SK-N-SH treated with all-trans-retinoic acid at 6 μM for 48 hours (cell line): Measurements from ENCODE around the gene SYNGR1.

ENCODE experiments used
- ATAC-seq: fragments of 200-7000 bp; cut with Tn5 transposase; 3 replicates; pipeline ENCODE4 v1.9.1; 2020; ENCODE audit warnings: mild to moderate bottlenecking, moderate library complexity
- ARNTL ChIP-seq: fragments of 450-650 bp; formaldehyde crosslinking; IDR thresholded peaks from 2 replicates; pipeline ENCODE4 v1.5.0; 2020; ENCODE audit warnings: low read depth, mild to moderate bottlenecking, moderate library complexity, borderline replicate concordance
- BACH2 ChIP-seq: fragments of 250-450 bp; sonication (Bioruptor Pico); IDR thresholded peaks from 2 replicates; pipeline ENCODE4 v1.9.0; 2021; ENCODE audit warnings: mild to moderate bottlenecking, borderline replicate concordance
- CSDC2 ChIP-seq: fragments of 250-450 bp; sonication (Bioruptor Pico); IDR thresholded peaks from 2 replicates; pipeline ENCODE4 v1.5.0; 2020; ENCODE audit warnings: mild to moderate bottlenecking, moderate library complexity
- GLIS3 ChIP-seq: fragments of 250-450 bp; sonication (Bioruptor Pico); IDR thresholded peaks from 2 replicates; pipeline ENCODE4 v1.5.0; 2020; ENCODE audit warnings: mild to moderate bottlenecking, moderate library complexity
- ISL1 ChIP-seq: fragments of 250-450 bp; sonication (Bioruptor Pico); IDR thresholded peaks from 2 replicates; pipeline ENCODE4 v2.1.2; 2022; ENCODE audit warnings: mild to moderate bottlenecking, moderate library complexity
- PPARA ChIP-seq: fragments of 250-450 bp; sonication (Bioruptor Pico); IDR thresholded peaks from 2 replicates; pipeline ENCODE4 v1.5.0; 2020; ENCODE audit warnings: mild to moderate bottlenecking, borderline replicate concordance
- RARB ChIP-seq: fragments of 250-450 bp; sonication (Bioruptor Pico); IDR thresholded peaks from 2 replicates; pipeline ENCODE4 v1.8.0; 2021; ENCODE audit warnings: mild to moderate bottlenecking, moderate library complexity
- SNAI2 ChIP-seq: fragments of 250-450 bp; sonication (Bioruptor Pico); IDR thresholded peaks from 2 replicates; pipeline ENCODE4 v1.5.0; 2020; ENCODE audit warnings: mild to moderate bottlenecking, moderate library complexity
- TCF4 ChIP-seq: fragments of 250-450 bp; sonication (Bioruptor Pico); IDR thresholded peaks from 2 replicates; pipeline ENCODE4 v1.8.0; 2021; ENCODE audit warnings: mild to moderate bottlenecking, moderate library complexity, borderline replicate concordance
- TOX ChIP-seq: fragments of 250-450 bp; sonication (Bioruptor Pico); IDR thresholded peaks from 2 replicates; pipeline ENCODE4 v1.8.0; 2021; ENCODE audit warnings: mild to moderate bottlenecking, moderate library complexity, borderline replicate concordance
- ZC3H10 ChIP-seq: fragments of 250-450 bp; sonication (Bioruptor Pico); IDR thresholded peaks from 2 replicates; pipeline ENCODE4 v1.5.1; 2021; ENCODE audit warnings: mild to moderate bottlenecking, moderate library complexity
- ZFP3 ChIP-seq: fragments of 250-450 bp; sonication (Bioruptor Pico); IDR thresholded peaks from 2 replicates; pipeline ENCODE4 v1.5.0; 2020; ENCODE audit warnings: mild to moderate bottlenecking, moderate library complexity
- ZFP30 ChIP-seq: fragments of 450-650 bp; formaldehyde crosslinking; IDR thresholded peaks from 2 replicates; pipeline ENCODE4 v1.5.0; 2022; ENCODE audit warnings: mild to moderate bottlenecking, moderate library complexity
- ZNF70 ChIP-seq: fragments of 450-650 bp; formaldehyde crosslinking; IDR thresholded peaks from 2 replicates; pipeline ENCODE4 v1.5.0; 2020; ENCODE audit warnings: mild to moderate bottlenecking, moderate library complexity
- ZNF8 ChIP-seq: fragments of 450-650 bp; formaldehyde crosslinking; IDR thresholded peaks from 2 replicates; pipeline ENCODE4 v1.5.0; 2020; ENCODE audit warnings: mild to moderate bottlenecking, moderate library complexity
- TF ChIP-seq, protein P1 (sequence below): fragments of 250-450 bp; sonication (Bioruptor Pico); IDR thresholded peaks from 2 replicates; pipeline ENCODE4 v1.5.1; 2021; ENCODE audit warnings: mild to moderate bottlenecking, moderate library complexity
- TF ChIP-seq, protein P2 (sequence below): fragments of 250-450 bp; sonication (Bioruptor Pico); IDR thresholded peaks from 2 replicates; pipeline ENCODE4 v1.5.0; 2020; ENCODE audit warnings: mild to moderate bottlenecking, moderate library complexity
- TF ChIP-seq, protein P3 (sequence below): fragments of 250-450 bp; sonication (Bioruptor Pico); IDR thresholded peaks from 2 replicates; pipeline ENCODE4 v1.8.0; 2021; ENCODE audit warnings: low read depth, mild to moderate bottlenecking, moderate library complexity, borderline replicate concordance
- TF ChIP-seq, protein P4 (sequence below): fragments of 250-450 bp; sonication (Bioruptor Pico); IDR thresholded peaks from 2 replicates; pipeline ENCODE4 v1.5.1; 2020; ENCODE audit warnings: low read depth, mild to moderate bottlenecking, moderate library complexity

Gene SYNGR1

DNA sequence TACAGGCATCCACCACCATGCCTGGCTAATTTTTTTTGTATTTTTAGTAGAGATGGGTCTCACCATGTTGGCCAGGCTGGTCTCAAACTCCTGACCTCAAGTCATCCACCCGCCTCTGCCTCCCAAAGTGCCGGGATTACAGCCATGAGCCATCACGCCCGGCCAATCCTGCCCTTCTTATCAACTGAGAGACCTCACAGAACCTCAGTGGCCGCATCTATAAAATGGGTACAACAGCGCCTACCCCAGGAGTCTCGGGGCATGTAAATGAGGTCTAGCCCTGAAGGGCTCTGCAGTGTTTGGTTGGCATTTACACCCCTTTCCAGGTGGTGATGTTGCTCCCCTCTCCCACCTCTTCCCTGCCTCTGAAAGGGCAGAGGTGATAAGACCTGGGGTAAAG is 11.7 kb downstream of the SYNGR1 start:
- ATAC-seq, result no peak
- TF ChIP-seq BACH2 (CRISPR knock-in tag) (no peak), ISL1 (CRISPR knock-in tag) (no peak), CSDC2 (CRISPR knock-in tag) (no peak), ARNTL (CRISPR knock-in tag) (no peak), ZNF8 (no peak), GLIS3 (CRISPR knock-in tag) (no peak), TCF4 (CRISPR knock-in tag) (no peak), SNAI2 (CRISPR knock-in tag) (no peak), ZFP3 (CRISPR knock-in tag) (no peak), PPARA (no peak), TOX (CRISPR knock-in tag) (no peak)
- TF ChIP-seq, protein P1, sequence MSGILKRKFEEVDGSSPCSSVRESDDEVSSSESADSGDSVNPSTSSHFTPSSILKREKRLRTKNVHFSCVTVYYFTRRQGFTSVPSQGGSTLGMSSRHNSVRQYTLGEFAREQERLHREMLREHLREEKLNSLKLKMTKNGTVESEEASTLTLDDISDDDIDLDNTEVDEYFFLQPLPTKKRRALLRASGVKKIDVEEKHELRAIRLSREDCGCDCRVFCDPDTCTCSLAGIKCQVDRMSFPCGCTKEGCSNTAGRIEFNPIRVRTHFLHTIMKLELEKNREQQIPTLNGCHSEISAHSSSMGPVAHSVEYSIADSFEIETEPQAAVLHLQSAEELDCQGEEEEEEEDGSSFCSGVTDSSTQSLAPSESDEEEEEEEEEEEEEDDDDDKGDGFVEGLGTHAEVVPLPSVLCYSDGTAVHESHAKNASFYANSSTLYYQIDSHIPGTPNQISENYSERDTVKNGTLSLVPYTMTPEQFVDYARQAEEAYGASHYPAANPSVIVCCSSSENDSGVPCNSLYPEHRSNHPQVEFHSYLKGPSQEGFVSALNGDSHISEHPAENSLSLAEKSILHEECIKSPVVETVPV (CRISPR knock-in tag), result no peak
- TF ChIP-seq, protein P2, sequence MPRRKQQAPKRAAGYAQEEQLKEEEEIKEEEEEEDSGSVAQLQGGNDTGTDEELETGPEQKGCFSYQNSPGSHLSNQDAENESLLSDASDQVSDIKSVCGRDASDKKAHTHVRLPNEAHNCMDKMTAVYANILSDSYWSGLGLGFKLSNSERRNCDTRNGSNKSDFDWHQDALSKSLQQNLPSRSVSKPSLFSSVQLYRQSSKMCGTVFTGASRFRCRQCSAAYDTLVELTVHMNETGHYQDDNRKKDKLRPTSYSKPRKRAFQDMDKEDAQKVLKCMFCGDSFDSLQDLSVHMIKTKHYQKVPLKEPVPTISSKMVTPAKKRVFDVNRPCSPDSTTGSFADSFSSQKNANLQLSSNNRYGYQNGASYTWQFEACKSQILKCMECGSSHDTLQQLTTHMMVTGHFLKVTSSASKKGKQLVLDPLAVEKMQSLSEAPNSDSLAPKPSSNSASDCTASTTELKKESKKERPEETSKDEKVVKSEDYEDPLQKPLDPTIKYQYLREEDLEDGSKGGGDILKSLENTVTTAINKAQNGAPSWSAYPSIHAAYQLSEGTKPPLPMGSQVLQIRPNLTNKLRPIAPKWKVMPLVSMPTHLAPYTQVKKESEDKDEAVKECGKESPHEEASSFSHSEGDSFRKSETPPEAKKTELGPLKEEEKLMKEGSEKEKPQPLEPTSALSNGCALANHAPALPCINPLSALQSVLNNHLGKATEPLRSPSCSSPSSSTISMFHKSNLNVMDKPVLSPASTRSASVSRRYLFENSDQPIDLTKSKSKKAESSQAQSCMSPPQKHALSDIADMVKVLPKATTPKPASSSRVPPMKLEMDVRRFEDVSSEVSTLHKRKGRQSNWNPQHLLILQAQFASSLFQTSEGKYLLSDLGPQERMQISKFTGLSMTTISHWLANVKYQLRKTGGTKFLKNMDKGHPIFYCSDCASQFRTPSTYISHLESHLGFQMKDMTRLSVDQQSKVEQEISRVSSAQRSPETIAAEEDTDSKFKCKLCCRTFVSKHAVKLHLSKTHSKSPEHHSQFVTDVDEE, result no peak
- TF ChIP-seq, protein P3, sequence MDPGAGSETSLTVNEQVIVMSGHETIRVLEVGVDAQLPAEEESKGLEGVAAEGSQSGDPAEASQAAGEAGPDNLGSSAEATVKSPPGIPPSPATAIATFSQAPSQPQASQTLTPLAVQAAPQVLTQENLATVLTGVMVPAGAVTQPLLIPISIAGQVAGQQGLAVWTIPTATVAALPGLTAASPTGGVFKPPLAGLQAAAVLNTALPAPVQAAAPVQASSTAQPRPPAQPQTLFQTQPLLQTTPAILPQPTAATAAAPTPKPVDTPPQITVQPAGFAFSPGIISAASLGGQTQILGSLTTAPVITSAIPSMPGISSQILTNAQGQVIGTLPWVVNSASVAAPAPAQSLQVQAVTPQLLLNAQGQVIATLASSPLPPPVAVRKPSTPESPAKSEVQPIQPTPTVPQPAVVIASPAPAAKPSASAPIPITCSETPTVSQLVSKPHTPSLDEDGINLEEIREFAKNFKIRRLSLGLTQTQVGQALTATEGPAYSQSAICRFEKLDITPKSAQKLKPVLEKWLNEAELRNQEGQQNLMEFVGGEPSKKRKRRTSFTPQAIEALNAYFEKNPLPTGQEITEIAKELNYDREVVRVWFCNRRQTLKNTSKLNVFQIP (CRISPR knock-in tag), result no peak

DNA sequence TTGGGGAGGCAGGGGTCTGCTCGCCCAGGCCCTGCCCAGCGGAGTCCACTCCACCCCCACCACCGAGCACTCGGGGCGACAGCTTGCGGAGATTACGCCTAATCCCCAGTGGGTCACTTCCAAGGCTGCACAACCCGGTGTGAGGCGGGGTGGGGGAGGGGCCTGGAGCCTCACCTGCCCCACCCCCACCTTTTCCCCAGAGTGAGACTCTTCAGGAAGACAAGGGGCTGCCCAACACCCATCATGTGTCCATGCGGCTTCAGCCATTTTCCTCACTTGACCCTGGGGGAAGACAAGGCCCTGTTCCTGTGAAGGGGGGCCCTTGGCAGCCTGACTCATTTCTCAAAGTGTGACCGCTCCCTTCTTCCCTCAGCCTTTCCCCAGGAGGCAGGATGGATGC is 12.5 kb downstream of the SYNGR1 start:
- TF ChIP-seq ZFP30 (CRISPR knock-in tag), result no peak
- TF ChIP-seq ZFP3 (CRISPR knock-in tag), result no peak
- no peak for TF ChIP-seq ZNF8
- no peak for TF ChIP-seq ZC3H10 (CRISPR knock-in tag)
- TF ChIP-seq PPARA, result no peak
- TF ChIP-seq CSDC2 (CRISPR knock-in tag), result no peak
- TF ChIP-seq ARNTL (CRISPR knock-in tag), result no peak
- TF ChIP-seq, protein P1 (CRISPR knock-in tag), result no peak
- TF ChIP-seq ISL1 (CRISPR knock-in tag), result no peak
- no peak for TF ChIP-seq ZNF70 (CRISPR knock-in tag)
- TF ChIP-seq RARB (CRISPR knock-in tag), result no peak
- TF ChIP-seq, protein P2, result no peak
- TF ChIP-seq, protein P3 (CRISPR knock-in tag), result no peak
- TF ChIP-seq GLIS3 (CRISPR knock-in tag), result no peak
- TF ChIP-seq, protein P4, sequence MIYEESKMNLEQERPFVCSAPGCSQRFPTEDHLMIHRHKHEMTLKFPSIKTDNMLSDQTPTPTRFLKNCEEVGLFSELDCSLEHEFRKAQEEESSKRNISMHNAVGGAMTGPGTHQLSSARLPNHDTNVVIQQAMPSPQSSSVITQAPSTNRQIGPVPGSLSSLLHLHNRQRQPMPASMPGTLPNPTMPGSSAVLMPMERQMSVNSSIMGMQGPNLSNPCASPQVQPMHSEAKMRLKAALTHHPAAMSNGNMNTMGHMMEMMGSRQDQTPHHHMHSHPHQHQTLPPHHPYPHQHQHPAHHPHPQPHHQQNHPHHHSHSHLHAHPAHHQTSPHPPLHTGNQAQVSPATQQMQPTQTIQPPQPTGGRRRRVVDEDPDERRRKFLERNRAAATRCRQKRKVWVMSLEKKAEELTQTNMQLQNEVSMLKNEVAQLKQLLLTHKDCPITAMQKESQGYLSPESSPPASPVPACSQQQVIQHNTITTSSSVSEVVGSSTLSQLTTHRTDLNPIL (CRISPR knock-in tag), result no peak
- TF ChIP-seq, all 23 proteins: peak for 0
- ATAC-seq, result no peak
